HG02973 (cell line): ENCODE data around the gene SLC6A17.

ENCODE experiments used
- ATAC-seq: cut with Tn5 transposase; IDR thresholded peaks from one replicate; pipeline ENCODE4 v1.9.1; 2021; ENCODE audit warnings: moderate library complexity; ENCODE audit not compliant: unreplicated experiment

SLC6A17 gene

GRCh38 chr1:110218137-110218536 lies 67.8 kb downstream of the SLC6A17 start:
- ATAC-seq, result no peak

GRCh38 chr1:110218739-110219138 lies 68.4 kb downstream of the SLC6A17 start:
- ATAC-seq, result no peak

- ATAC-seq, result no peak
Observed at GRCh38 chr1:110220324-110220723, 70.0 kb downstream of the SLC6A17 start.

GRCh38 chr1:110221119-110221518 lies 70.8 kb downstream of the SLC6A17 start:
- ATAC-seq, result no peak

GRCh38 chr1:110223127-110223526 lies 72.8 kb downstream of the SLC6A17 start:
- no peak for ATAC-seq

GRCh38 chr1:110223581-110223980 lies 73.3 kb downstream of the SLC6A17 start:
- no peak for ATAC-seq

- ATAC-seq, result no peak
Observed at GRCh38 chr1:110224240-110224995, 74.1 kb downstream of the SLC6A17 start.

- no peak for ATAC-seq
Observed at GRCh38 chr1:110225212-110225611, 74.9 kb downstream of the SLC6A17 start.

- ATAC-seq, result no peak
Observed at GRCh38 chr1:110225756-110226404, 75.6 kb downstream of the SLC6A17 start.

- ATAC-seq, result no peak
Observed at GRCh38 chr1:110227774-110228173, 77.5 kb downstream of the SLC6A17 start.

- no peak for ATAC-seq
Observed at GRCh38 chr1:110228381-110228780, 78.1 kb downstream of the SLC6A17 start.

GRCh38 chr1:110228869-110229268 lies 78.6 kb downstream of the SLC6A17 start:
- no peak for ATAC-seq

GRCh38 chr1:110229348-110230001 lies 79.2 kb downstream of the SLC6A17 start:
- no peak for ATAC-seq

GRCh38 chr1:110230381-110231199 lies 80.3 kb downstream of the SLC6A17 start:
- ATAC-seq, result no peak

- ATAC-seq, result no peak
Observed at GRCh38 chr1:110233861-110234260, 83.6 kb downstream of the SLC6A17 start.

GRCh38 chr1:110234691-110235090 lies 84.4 kb downstream of the SLC6A17 start:
- no peak for ATAC-seq

GRCh38 chr1:110235181-110235833 lies 85.0 kb downstream of the SLC6A17 start:
- no peak for ATAC-seq

- no peak for ATAC-seq
Observed at GRCh38 chr1:110235834-110236682, 85.8 kb downstream of the SLC6A17 start.

- no peak for ATAC-seq
Observed at GRCh38 chr1:110237386-110238152, 87.3 kb downstream of the SLC6A17 start.
